Activated CD4-positive, CD25-positive, alpha-beta regulatory T cell treated with anti-CD3 and anti-CD28 coated beads, Interleukin-2, amount 50 U/mL, for 16 hours (primary cell): ENCODE data around the gene ACADL.

Experiments
- DNase-seq: peaks from one replicate; pipeline ENCODE4 v3.0.0-alpha.2; 2020; ENCODE audit warnings: low read depth, low spot score

Gene ACADL

GRCh38 chr2:210170446-210171303, 54.6 kb downstream of the ACADL start:
- DNase-seq = peak; percentile 93

GRCh38 chr2:210170196-210170445, 55.1 kb downstream of the ACADL start:
- no peak for DNase-seq

GRCh38 chr2:210169516-210170195, 55.6 kb downstream of the ACADL start:
- no peak for DNase-seq

- DNase-seq = no peak
These were observed 58.0 kb downstream of the ACADL start for GRCh38 chr2:210167227-210167626.

GRCh38 chr2:210162466-210163124, 62.7 kb downstream of the ACADL start:
- DNase-seq = no peak

- no peak for DNase-seq
These were observed 66.2 kb downstream of the ACADL start for GRCh38 chr2:210159059-210159458.

- no peak for DNase-seq
These were observed 67.0 kb downstream of the ACADL start for GRCh38 chr2:210158236-210158635.

GRCh38 chr2:210157526-210157925, 67.7 kb downstream of the ACADL start:
- DNase-seq = no peak

GRCh38 chr2:210147614-210148013, 77.6 kb downstream of the ACADL start:
- DNase-seq = no peak
